HCT116 (cell line): ENCODE measurements around the gene PELI3.

Experiments
- CTCF ChIP-seq, 3 experiments: fragments of 200-600 bp in 1 of 3; sonication (generic) in 1 of 3; IDR thresholded peaks in 2 of 3; conservative IDR thresholded peaks in 1 of 3; 2 replicates each; pipeline ENCODE4 v1.5.1; 2012 to 2017; ENCODE audit warnings: low read depth in 2 of 3, low read length in 2 of 3, antibody characterized with exemption in 1 of 3, borderline replicate concordance in 1 of 3, control low read depth in 1 of 3, mild to moderate bottlenecking in 1 of 3, mixed read lengths in 1 of 3, mixed run types in 1 of 3, moderate library complexity in 1 of 3; ENCODE audit not compliant: insufficient read depth in 1 of 3
- EZH2 ChIP-seq: fragments of 200-600 bp; sonication (generic); IDR thresholded peaks from 2 replicates; pipeline ENCODE4 v1.6.1; 2017; ENCODE audit warnings: antibody characterized with exemption, mixed run types
- POLR2AphosphoS5 ChIP-seq: IDR thresholded peaks from 2 replicates; pipeline ENCODE4 v1.6.1; 2011; ENCODE audit warnings: mild to moderate bottlenecking, low read depth, low read length, moderate library complexity
- RAD21 ChIP-seq: IDR thresholded peaks from 2 replicates; pipeline ENCODE4 v1.6.1; 2012; ENCODE audit warnings: low read depth, mild to moderate bottlenecking
- ZBTB33 ChIP-seq: IDR thresholded peaks from 2 replicates; pipeline ENCODE4 v1.6.1; 2011; ENCODE audit warnings: mild to moderate bottlenecking, low read length, moderate library complexity; ENCODE audit not compliant: insufficient replicate concordance; ENCODE audit errors: extremely low read depth

- TF ChIP-seq CTCF (IDR thresholded peaks at IDR 0.05 in 2 of 3, conservative IDR thresholded peaks at IDR 0.05 in 1 of 3; ENCODE audit: borderline replicate concordance in 1 of 3, insufficient read depth in 1 of 3, low read depth in 2 of 3, low read length in 2 of 3) (no peak), ZBTB33 (peak; percentile 70), POLR2AphosphoS5 (peak; percentile 97), RAD21 (0 out of 2 replicates have a peak, but pooled peaks have one; percentile 4), EZH2 (no peak)
Measured at GRCh38 chr11:66421492-66422205, 45.1 kb upstream of the PELI3 start.
